Measurements from ENCODE around the gene APBB1IP. TPM values are rescaled to one million over a fixed set of nuclear protein-coding genes. Genes with fewer than 3 reads are reported as not detected.

The APBB1IP gene
- total RNA-seq, 1 experiment from 2014 or later: not detected

DNA sequence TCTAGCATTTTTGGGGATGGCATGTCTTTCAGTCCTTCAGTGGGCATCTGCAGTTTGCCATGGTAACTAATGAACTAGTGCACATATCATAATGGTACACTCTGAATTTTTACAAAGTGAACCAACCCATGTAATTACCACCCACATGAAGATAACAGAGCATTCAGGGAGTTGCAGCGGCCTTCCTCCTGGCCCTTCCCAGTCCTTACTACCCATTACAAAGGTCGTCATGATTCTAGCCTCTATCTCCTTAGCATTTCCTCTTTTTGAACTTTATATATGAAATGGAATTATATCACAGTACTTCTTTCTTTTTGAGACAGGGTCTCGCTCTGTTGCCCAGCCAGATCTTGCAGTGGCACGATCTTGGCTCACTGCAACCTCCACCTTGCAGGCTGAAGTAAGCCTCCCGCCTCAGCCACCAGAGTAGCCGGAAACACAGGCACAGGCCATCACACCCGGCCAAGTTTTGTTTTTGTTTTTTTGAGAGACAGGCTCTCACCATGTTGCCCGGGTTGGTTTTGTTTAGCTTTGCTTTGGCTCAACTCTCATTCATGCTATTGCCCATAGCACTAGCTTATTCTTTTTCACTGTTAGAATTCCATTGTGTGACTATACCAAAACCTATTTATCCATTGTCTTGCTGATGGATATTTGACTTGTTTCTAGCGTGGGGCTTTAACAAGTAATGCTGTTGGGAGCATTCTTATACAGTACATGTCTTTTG, 79.2 kb downstream of the APBB1IP start:
- no peak for DNase-seq
- H3K4me3 ChIP-seq (ENCODE audit: low read length): no peak overlapping the region
- ATAC-seq: no peak
- no peaks in the 10 kb centered on the region for H3K4me1 ChIP-seq (ENCODE audit: insufficient read depth, low read length)
- no peak overlapping the region for H3K27ac ChIP-seq (ENCODE audit: low read length)
- no peaks in the 10 kb centered on the region for H3K9me3 ChIP-seq (ENCODE audit: low read length)
- H3K79me2 ChIP-seq (ENCODE audit: low read length): no peaks in the 10 kb centered on the region
- H3K4me2 ChIP-seq (ENCODE audit: low read length): no peak overlapping the region
- no peaks in the 10 kb centered on the region for H4K20me1 ChIP-seq (ENCODE audit: low read length)
- H2AFZ ChIP-seq (ENCODE audit: low read length): no peak overlapping the region
- POLR2A ChIA-PET (ENCODE audit: unreplicated experiment): no interaction called here
- H3K9me2 ChIP-seq (replicated peaks; ENCODE audit: low read length): no peaks in the 10 kb centered on the region
- CTCF ChIA-PET: no interaction called here
- H3K27me3 ChIP-seq (ENCODE audit: low read length): peaks cover 30% of the 10 kb centered on the region
- no peaks in the 10 kb centered on the region for H3F3A ChIP-seq (ENCODE audit: low read length, unreplicated experiment)
- BruUV-seq (replicated peaks): no TSS peak
- intact Hi-C loops (cut with micrococcal nuclease): no loop called here
- TF ChIP-seq EZH2phosphoT487 (IDR thresholded peaks at IDR 0.05; ENCODE audit: borderline replicate concordance, low read length): no peak
- TF ChIP-seq, protein P1, sequence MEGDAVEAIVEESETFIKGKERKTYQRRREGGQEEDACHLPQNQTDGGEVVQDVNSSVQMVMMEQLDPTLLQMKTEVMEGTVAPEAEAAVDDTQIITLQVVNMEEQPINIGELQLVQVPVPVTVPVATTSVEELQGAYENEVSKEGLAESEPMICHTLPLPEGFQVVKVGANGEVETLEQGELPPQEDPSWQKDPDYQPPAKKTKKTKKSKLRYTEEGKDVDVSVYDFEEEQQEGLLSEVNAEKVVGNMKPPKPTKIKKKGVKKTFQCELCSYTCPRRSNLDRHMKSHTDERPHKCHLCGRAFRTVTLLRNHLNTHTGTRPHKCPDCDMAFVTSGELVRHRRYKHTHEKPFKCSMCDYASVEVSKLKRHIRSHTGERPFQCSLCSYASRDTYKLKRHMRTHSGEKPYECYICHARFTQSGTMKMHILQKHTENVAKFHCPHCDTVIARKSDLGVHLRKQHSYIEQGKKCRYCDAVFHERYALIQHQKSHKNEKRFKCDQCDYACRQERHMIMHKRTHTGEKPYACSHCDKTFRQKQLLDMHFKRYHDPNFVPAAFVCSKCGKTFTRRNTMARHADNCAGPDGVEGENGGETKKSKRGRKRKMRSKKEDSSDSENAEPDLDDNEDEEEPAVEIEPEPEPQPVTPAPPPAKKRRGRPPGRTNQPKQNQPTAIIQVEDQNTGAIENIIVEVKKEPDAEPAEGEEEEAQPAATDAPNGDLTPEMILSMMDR (conservative IDR thresholded peaks at IDR 0.05; ENCODE audit: low read depth, low read length): no peak
- no peak for TF ChIP-seq EZH2 (IDR thresholded peaks at IDR 0.05; ENCODE audit: low read length, unreplicated experiment)
- H3K36me3 ChIP-seq (ENCODE audit: low read depth, low read length): no peaks in the 10 kb centered on the region
- no peak overlapping the region for H3K9ac ChIP-seq (ENCODE audit: low read length)

GRCh38 chr10:26519803-26520202, 81.7 kb downstream of the APBB1IP start:
- H3K9me3 ChIP-seq (ENCODE audit: low read length): no peaks in the 10 kb centered on the region
- no peak overlapping the region for H3K9ac ChIP-seq (ENCODE audit: low read length)
- POLR2A ChIA-PET (ENCODE audit: unreplicated experiment): no interaction called here
- no peak overlapping the region for H2AFZ ChIP-seq (ENCODE audit: low read length)
- H3K27me3 ChIP-seq (ENCODE audit: low read length): peaks cover 19% of the 10 kb centered on the region
- DNase-seq: no peak
- no peaks in the 10 kb centered on the region for H3K4me1 ChIP-seq (ENCODE audit: insufficient read depth, low read length)
- no peaks in the 10 kb centered on the region for H4K20me1 ChIP-seq (ENCODE audit: low read length)
- no peaks in the 10 kb centered on the region for H3K79me2 ChIP-seq (ENCODE audit: low read length)
- no peak overlapping the region for H3K27ac ChIP-seq (ENCODE audit: low read length)
- CTCF ChIA-PET: no interaction called here
- no peak overlapping the region for H3K4me2 ChIP-seq (ENCODE audit: low read length)
- no peak for ATAC-seq
- TF ChIP-seq, protein P1 (conservative IDR thresholded peaks at IDR 0.05; ENCODE audit: low read depth, low read length): no peak
- TF ChIP-seq EZH2 (IDR thresholded peaks at IDR 0.05; ENCODE audit: low read length, unreplicated experiment) (no peak), EZH2phosphoT487 (IDR thresholded peaks at IDR 0.05; ENCODE audit: borderline replicate concordance, low read length) (no peak)
- H3K36me3 ChIP-seq (ENCODE audit: low read depth, low read length): no peaks in the 10 kb centered on the region
- BruUV-seq (replicated peaks): no TSS peak
- no peaks in the 10 kb centered on the region for H3K9me2 ChIP-seq (replicated peaks; ENCODE audit: low read length)
- intact Hi-C loops (cut with micrococcal nuclease): no loop called here
- H3F3A ChIP-seq (ENCODE audit: low read length, unreplicated experiment): no peaks in the 10 kb centered on the region
- H3K4me3 ChIP-seq (ENCODE audit: low read length): no peak overlapping the region

- no peaks in the 10 kb centered on the region for H3K4me1 ChIP-seq (ENCODE audit: insufficient read depth, low read length)
- H2AFZ ChIP-seq (ENCODE audit: low read length): no peak overlapping the region
- no peaks in the 10 kb centered on the region for H3K36me3 ChIP-seq (ENCODE audit: low read depth, low read length)
- ATAC-seq (no peak), DNase-seq (no peak)
- no TSS peak for BruUV-seq (replicated peaks)
- CTCF ChIA-PET: no interaction called here
- no peaks in the 10 kb centered on the region for H3K9me2 ChIP-seq (replicated peaks; ENCODE audit: low read length)
- H3K9ac ChIP-seq (ENCODE audit: low read length): no peak overlapping the region
- no peak overlapping the region for H3K4me3 ChIP-seq (ENCODE audit: low read length)
- peaks cover 17% of the 10 kb centered on the region for H3K27me3 ChIP-seq (ENCODE audit: low read length)
- H3K27ac ChIP-seq (ENCODE audit: low read length): no peak overlapping the region
- no peaks in the 10 kb centered on the region for H4K20me1 ChIP-seq (ENCODE audit: low read length)
- TF ChIP-seq, protein P1 (conservative IDR thresholded peaks at IDR 0.05; ENCODE audit: low read depth, low read length): no peak
- no peak for TF ChIP-seq EZH2phosphoT487 (IDR thresholded peaks at IDR 0.05; ENCODE audit: borderline replicate concordance, low read length)
- TF ChIP-seq EZH2 (IDR thresholded peaks at IDR 0.05; ENCODE audit: low read length, unreplicated experiment): no peak
- H3K79me2 ChIP-seq (ENCODE audit: low read length): no peaks in the 10 kb centered on the region
- H3K9me3 ChIP-seq (ENCODE audit: low read length): no peaks in the 10 kb centered on the region
- POLR2A ChIA-PET (ENCODE audit: unreplicated experiment): no interaction called here
- H3F3A ChIP-seq (ENCODE audit: low read length, unreplicated experiment): no peaks in the 10 kb centered on the region
- no peak overlapping the region for H3K4me2 ChIP-seq (ENCODE audit: low read length)
- intact Hi-C loops (cut with micrococcal nuclease): no loop called here
Observed at GRCh38 chr10:26520575-26520974, 82.4 kb downstream of the APBB1IP start.

Measured in PC-3 (cell line).